ENCODE data around the gene LSS. TPM values are rescaled to one million over a fixed set of nuclear protein-coding genes. Genes with fewer than 3 reads are reported as not detected.

LSS gene
- total RNA-seq, 1 donor from 2014 or later: 99.0 TPM

Other genes starting within 250 kb of the LSS start
- 0.11 TPM in 1 of 2 replicates, not detected in the other for gene COL6A1, start 247.0 kb downstream of the LSS start, total RNA-seq
- 0.40 and 1.4 TPM in 2 replicates for gene COL6A2, start 130.7 kb downstream of the LSS start, total RNA-seq
- 0.69 and 0.73 TPM in 2 replicates for gene FTCD, start 73.2 kb downstream of the LSS start, total RNA-seq
- 7.5 and 7.9 TPM in 2 replicates for gene SPATC1L, start 44.3 kb downstream of the LSS start, total RNA-seq
- 136 and 147 TPM in 2 replicates for gene MCM3AP, start 56.8 kb upstream of the LSS start, total RNA-seq
- 11.8 and 13.7 TPM in 2 replicates for gene YBEY, start 57.6 kb upstream of the LSS start, total RNA-seq
- gene C21orf58, start 95.1 kb upstream of the LSS start, total RNA-seq: 4.7 TPM in 2 replicates
- gene PCNT, start 95.4 kb upstream of the LSS start, total RNA-seq: 39.7 and 40.9 TPM in 2 replicates
- gene DIP2A, start 230.1 kb upstream of the LSS start, total RNA-seq: 28.2 and 32.1 TPM in 2 replicates